GM19372 (cell line): ENCODE data around the gene RPL10A.

Experiments
- ATAC-seq: cut with Tn5 transposase; IDR thresholded peaks from one replicate; pipeline ENCODE4 v1.9.1; 2021; ENCODE audit warnings: mild to moderate bottlenecking, low read depth, moderate library complexity; ENCODE audit not compliant: unreplicated experiment

RPL10A gene

DNA sequence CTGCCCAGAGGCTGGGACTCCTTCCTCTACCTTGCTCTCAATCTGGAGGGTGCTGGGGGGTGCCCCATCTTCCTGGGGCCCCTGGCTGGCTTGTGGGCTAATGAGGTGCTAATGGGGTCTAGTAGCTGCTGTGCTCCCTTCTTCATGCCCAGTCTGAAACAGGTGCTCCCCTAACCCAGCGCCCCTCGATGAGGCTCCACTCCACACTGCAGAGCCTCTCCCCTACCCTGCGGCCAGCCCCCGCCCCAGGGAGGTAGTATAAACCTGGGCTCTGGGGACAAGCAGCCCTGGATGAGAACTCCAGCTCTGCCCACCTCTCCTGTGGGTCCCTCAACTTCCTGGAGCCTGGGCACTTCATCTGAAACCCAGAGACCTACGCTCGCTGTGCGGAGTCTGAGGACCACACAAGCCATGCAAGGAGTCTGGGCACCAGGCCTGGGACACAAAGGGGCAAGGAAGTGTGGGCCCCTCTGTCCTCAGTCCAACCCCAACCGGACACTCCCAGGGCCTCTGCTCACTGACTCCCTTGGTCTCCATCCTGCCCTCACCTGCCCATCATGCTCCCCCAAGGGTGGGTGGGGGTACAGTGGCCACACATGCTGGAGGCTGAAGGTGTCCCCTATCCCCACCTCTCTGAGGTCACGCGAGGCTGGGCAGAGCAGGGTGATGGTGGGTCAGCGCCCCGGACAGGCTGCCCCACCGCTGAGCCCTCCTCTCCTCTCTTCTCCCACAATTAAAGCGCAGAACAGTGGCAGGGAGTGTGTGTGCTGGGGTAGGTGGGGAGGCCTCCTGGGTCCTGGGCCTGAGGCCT is 6.1 kb downstream of the RPL10A start:
- ATAC-seq, result no peak

DNA sequence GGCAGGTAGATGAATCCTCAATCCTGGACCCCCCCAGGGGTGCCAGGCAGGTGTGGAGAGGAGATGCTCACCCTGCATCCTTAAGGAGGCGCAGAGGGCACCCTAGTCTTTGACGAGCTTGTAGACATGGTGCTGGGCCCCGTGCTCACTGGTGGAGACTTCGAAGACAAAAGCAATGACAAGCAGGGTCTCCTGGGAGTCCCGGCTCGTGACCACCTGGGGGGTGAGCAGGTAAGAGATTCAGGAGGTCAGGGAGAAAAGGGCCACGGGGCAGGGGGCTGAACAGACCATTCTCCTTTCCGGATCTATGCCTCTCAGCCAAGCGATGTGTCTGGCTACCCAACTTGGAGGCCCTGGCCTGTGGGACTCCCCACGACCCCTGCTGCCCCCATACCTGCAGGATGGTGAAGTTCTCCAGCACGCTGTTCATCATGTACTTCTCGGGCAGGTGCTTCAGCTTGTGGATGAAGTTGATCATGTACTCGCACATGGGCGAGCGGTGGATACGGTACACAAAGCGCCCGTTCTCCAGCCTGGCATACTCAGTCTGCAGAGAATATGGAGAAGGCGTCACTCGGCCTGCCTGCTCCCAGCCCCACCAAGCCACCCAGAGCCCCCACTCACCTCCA is 6.9 kb downstream of the RPL10A start:
- no peak for ATAC-seq

DNA sequence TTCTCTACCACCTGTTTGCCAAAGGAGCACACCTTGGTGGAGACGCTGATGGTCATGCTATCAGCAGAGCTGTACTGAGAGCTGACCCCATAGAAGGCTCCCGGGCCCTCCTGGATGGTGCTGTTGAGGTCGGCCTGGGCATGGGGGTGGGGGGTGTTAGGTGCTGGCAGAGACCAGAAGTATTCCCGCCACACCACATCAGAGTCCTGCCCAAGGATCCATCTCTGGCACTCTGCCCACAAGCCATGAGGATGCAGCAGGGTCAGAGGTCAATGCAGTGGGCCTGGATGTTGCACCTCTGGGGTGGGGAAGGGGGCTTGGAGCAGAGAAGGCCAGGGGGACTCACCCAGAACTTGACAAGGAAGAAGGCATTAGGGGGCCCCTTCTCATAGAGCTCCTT is 7.4 kb downstream of the RPL10A start:
- ATAC-seq, result no peak

DNA sequence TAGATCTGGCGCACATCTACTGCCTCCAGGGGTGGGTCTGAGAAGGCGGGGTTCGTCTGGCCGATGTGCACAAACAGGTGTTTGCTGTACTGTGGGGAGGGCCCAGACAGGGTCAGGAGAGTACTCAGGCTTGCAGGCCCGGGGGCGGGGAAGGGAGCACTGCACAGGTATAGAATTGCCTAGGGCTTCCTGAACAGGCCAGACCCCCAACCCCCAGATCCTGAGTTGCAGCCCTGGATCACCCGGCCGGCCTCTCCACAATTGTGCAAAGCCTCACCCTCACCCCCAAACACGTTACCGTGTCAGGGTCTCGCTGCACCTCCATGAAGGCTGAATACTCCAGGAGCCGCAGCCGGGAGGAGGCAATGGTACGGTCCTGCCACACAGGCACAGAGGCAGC is 7.8 kb downstream of the RPL10A start:
- no peak for ATAC-seq

DNA sequence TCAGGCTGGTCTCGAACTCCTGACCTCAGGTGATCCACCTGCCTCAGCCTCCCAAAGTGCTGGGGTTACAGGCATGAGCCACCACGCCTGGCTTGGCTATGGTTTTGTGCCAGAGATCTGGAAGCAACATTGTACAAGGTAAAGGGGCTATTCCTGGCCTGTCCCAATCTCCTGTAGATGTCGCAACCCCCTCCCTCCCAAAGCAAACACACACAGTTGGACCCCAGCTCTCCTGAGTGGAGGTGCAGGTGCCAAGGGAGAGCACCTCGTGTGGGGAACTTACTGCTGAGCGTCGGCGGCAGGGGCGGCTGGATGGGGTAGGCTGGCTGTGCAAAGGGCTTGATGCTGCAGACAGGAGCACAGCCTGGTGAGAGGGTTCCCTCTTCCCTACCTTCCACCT is 8.8 kb downstream of the RPL10A start:
- ATAC-seq, result no peak

DNA sequence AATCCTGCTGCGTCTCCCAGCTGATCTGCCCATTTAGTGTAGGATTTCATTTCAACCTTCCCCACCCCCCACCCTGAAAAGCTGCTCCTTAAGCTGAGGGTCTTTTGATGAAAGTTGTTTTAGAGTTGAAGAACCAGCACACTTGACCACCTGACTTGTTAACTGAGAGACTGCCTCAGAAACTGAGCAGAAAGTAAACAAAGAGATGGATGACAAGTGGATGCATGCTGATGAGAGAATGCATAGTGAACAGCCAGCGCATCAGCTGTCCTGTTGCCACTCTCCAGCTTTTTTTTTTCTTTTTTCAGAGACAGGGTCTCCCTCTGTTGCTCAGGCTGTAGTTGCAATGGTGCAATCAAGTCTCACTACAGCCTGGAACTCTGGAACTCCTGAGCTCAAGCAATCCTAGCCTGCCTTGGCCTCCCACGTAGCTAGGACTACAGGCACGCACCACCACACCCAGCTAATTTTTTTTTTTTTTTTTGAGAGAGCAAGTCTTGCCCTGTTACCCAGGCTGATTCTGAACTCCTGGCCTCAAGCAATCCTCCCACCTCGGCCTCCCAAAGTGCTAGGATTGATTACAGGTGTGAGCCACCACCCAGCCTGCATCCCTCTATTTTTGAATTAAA is 9.5 kb downstream of the RPL10A start:
- no peak for ATAC-seq

DNA sequence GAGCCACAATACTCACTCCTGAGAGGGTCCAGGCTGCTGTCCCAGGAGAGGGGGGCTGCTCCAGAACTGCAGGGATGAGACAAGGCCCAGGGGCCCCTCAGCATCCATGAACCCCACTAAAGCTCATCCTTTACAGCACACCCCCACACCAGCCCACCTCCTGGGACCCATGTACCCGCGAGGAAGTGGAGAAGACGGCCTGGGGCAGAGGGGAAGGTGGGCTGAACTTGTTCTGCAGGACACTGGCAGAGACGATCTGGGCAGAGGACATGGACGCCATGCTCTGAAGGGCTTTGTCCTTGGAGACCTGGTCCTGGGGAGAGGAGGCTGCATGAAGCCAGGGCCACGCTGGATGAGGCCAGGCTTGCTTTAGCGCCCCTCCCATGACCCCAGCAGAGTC is 10.1 kb downstream of the RPL10A start:
- ATAC-seq, result no peak

DNA sequence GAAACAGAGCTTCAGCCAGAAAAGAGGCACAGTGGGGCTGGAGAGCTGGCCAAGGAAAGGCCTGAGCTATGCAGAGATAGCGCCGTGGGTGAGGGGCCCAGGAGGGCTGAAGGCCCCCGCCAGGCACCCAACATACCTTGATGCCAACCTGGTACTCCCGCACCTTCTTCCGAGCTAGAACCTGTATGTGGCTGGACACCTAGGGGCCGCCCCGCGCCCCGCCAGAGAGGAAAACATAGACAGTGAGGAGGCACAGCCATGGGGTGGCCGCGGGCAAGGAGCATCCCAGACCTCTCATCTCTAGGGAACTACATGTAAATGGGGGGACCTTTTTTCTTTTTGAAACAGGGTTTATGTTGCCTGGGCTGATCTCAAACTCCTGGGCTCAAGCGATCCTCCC is 12.0 kb downstream of the RPL10A start:
- no peak for ATAC-seq

DNA sequence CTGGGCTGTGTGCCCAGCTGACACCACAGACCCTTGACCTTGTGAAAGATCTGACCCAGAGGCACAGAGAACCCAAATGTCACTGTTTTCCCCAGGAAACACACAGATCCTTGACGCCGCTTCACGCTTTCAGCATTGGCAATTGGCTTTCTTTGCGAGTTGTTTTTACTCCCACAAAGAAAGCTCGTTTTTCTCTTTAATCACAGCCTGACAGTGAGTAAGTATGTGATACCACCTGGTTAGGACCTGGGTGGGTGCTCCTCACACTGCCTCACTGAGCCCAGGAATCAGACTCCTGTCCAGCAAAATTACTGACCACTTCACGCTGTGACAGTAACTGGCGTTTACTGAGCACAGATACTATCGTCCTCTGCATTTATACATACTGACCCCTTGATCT is 13.0 kb downstream of the RPL10A start:
- ATAC-seq, result no peak

DNA sequence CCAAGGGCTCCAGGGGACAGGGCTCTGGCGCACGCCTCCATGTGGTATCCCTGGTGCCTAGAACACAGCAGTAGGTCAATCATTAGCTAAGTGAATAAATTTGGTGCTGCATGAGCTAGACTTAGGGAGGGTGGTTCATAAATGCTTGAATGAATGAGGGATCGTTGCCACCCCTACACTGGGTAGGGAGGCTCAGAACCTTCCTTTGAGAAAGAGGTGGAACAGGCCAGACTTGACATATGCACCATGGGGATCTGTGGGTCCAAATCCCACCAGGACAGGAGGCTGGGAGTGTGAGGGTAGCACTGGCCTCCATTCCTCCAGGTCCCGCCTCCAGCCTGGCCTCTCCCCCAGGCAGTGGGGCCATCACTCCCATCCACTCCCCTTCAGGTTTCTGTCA is 14.9 kb downstream of the RPL10A start:
- ATAC-seq, result no peak

DNA sequence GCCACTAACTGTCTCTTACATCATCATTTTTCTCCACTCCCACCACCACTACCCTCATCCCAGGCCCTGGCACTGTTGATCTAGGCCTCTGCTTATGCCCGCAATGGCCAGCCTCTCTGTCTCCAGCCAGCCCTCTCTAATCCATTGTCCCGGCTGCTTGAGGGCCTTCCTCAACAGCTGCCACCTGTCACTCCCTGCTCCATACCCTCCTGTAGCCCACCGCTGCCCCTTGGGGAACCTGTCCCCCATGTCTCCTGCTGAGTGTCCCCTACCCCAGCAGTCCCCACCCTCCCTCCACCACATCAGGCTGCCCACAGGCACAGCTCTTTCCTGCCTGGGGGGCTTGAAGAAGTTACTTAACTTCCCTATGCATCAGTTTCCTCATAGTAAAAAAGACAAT is 15.3 kb downstream of the RPL10A start:
- ATAC-seq, result no peak

DNA sequence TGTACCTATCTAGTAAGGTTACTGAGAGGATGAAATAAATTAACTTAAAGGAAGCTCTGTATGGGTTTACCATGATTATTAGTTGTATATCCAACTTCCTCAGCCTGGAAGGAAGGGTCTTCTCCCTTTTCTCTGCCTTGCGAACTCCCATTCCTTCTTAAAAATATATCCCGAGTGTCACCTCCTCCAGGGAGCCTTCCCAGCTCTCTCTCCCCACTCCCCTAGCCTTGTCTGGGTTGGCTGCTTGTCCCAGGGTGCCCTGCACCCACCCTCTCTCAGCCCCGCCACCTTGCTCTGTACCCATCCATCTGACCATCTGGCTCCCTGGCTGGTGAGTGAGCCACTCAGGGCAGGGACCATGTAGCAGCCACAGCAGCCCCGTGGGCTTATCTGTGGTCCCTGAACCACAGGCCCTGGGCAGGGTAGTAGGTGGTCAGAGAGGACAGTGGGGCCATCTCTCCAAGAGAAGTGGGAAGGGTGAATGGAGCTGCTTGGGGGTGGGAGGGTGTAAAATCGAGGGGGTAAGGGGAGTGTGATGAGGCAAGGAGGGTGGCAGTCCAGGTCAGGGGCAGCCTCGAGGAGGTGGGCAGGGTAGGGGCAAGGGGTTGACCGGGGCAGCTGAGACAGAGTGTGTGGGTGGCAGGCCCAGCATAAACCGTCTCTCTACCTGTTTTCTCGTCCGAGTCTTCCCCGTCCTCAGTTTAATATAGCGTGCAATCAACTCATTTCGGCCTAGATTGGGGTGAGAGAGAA is 15.9 kb downstream of the RPL10A start:
- no peak for ATAC-seq

DNA sequence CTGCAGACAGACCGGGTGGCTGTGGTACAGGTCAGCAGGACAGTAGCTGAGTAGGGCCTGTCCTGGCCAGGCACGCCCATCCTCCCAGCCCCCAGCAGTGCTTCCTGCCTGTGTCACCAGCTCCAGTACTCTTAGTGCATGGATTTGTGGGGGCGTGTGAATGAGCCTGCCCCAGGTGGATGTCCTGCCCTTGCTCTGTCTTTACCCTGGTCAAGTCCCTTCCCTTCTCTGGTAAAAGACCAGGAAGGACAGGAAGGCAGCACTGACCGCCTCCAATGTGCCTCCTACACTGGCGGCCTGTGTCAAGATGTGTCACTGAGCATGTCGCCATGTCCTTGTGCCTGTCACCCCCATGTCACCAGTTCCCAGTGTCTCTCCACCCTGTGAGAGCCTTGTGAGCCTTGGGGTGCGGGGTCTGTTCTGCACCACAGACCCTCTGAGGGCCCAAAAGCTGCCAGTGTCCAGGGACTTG is 16.8 kb downstream of the RPL10A start:
- ATAC-seq, result no peak

DNA sequence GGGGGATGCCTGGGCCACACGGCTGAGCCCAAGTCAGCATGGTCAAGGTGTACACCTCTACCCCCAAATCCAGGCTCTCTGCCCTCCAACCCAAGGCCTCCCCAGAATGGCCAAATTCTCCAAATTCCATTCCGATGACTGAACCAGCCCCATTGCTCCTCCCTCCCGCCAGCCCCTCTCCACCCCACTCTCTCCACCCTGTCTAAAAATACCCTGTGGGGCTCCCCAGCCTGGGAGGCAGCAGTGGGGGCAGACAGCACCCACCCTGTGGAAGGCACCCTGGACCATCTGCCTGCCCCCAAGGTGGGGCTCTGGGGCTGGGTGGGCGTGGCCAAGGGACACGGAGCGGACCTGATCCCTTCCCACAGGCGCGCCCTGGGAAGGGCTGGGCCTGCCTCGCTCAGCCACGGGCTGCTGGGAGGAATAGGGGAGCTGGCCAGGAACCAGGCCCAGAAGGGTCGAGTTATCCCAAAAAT is 17.2 kb downstream of the RPL10A start:
- no peak for ATAC-seq

DNA sequence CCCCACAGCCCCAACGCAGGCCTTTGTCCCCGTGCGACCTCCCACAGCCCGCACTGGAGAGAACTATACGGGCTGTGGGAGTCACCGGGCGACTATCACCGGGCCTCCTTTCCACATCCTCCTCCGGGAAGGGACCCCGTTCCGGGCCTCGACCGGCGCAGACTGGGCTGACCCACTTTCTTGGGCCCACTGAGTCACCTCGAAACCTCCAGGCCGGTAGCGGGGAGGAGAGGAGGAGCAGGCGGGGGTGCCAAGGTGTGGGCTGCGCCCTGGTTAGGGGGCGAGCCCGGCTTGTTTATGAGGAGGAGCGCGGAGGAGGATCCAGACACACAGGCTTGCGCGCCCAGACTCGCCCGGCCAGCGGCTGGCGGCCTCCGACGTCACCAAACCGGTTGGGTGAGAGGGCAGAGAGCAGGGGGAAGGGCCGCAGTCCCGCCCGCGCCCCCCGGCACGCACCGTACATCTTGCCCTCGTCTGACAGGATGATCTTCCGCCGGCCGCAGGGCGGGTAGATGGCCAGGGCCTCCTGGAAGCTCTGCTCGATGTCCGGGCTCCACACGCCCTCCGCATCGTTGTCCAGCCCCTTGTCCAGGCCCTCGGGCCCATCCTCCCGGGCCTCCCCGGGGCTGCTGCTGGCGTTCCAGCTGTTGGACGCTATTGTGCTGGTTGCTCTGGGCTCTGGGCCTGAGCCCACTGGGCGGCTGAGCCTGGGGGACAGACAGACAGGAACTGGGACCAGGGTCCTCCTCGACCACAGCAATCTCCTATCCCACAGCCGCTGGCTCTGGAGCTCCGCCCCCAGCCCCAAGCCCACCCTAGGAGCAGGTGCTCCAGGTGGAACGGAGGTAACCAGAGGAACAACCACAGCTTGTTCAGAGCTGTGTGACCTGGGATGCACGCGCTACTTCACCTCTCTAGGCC is 18.1 kb downstream of the RPL10A start:
- no peak for ATAC-seq

DNA sequence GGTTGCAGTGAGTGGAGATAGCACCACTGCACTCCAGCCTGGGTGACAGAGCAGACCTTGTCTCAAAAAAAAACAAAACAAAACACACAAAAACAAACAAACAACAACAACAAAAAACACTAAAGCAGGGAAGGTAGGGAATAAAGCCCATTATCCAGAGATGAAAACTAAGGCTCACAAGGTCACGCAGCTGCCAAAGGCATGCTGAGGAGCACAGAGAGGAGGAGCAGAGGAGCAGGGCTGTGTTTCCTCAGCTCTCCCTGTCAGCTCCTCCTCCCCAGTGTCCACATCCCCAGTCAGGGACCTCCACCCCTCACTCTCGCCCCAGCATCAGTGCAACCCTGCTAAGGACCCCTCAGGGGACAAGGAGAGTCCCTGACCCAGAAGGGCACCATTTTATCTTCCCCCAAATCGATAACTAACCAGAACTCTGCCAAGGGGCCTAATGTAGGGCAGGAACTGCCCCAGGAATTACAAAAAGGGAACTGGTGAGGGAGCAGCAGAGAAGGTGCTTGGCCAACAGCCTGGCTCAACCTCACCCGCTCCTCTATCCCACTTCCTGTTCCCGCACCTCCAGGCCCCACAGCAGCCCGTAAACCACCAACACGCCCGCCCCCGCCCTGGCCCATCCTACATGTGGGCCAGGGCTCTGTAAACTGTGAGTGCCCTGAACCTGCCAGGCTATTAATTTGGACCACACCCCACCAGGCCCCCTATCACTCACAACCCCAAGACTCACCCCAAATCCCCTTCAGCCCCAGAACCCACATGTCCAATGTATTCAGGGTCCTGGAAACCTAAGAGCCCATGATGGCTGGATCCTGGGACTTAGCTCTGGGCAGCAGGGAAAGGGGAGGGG is 19.7 kb downstream of the RPL10A start:
- no peak for ATAC-seq

DNA sequence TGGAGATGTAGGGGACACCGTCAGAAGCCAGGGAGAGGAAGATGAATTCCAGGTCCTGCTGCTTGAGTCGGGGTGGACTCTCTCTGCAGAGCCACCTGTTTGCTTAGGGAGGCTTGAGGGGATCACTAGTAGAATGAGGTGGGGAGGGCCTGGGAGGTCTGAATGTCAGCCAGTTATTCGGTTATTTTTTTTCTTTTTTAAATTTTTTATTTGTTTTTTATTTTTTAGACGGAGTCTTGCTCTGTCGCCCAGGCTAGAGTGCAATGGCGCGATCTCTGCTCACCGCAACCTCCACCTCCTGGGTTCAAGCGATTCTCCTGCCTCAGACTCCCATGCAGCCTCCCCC is 20.3 kb downstream of the RPL10A start:
- no peak for ATAC-seq

DNA sequence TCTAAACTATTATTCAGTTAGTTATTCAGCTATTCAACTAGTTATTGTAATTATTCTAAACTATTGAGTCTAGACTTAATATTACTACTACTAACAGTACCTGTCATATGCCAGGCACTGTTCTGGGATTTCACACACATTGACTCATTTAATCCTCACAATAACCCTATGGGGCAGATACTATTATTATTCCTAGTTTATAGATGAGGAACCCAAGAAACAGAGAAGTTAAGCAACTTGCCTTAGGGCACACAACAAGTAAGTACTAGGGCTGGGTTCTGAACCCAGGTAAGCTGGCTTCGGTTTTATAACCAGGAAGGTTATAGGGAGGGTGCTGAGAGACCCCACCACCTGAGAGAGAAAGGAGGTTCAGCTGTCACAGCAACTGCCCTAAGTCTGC is 20.9 kb downstream of the RPL10A start:
- no peak for ATAC-seq
